HL-60 (cell line): ENCODE measurements around the gene POC1B.

Source experiments
- CTCF ChIP-seq: IDR thresholded peaks from one replicate; pipeline ENCODE4 v1.5.1; 2011; ENCODE audit warnings: low read length, control low read depth, inconsistent platforms; ENCODE audit not compliant: insufficient read depth
- GABPA ChIP-seq: IDR thresholded peaks from 2 replicates; pipeline ENCODE4 v1.6.1; 2012; ENCODE audit warnings: low read depth

DNA sequence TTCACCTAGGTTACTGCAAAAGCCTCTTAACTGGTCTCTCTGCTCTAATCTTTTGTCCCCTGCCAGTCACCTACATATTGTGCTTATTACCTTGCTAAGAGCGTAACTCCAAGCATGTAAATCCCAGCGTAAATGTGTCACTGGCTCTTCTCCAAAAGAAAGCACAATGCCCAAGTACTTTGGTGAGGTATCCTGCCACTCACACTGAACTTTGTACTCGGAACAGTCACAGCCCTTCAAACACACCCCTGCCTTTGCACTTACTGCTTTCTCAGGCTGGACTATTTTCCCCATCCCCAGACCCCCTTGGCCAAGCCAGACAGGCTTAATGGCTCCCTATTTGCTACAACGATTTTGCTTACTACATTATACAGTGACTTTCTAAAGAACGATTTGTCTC lies 33.0 kb downstream of the POC1B start:
- no peak for TF ChIP-seq CTCF
- TF ChIP-seq GABPA, result no peak
